GM21528 (cell line): ENCODE measurements around the gene ASIC2.
"Not testable (repeated sequence)": the region's sequence is repeated elsewhere in the genome, so short reads cannot be mapped to it uniquely, and the experiment has no call there.

Source experiments
- ATAC-seq: cut with Tn5 transposase; IDR thresholded peaks from one replicate; pipeline ENCODE4 v1.9.1; 2021; ENCODE audit warnings: mild to moderate bottlenecking, moderate library complexity; ENCODE audit not compliant: unreplicated experiment, low FRiP score

ASIC2 gene

GRCh38 chr17:32998111-32998886 is 294.8 kb downstream of the ASIC2 start:
- no peak for ATAC-seq

GRCh38 chr17:32995416-32996045 is 297.6 kb downstream of the ASIC2 start:
- ATAC-seq, result no peak

GRCh38 chr17:32993977-32994376 is 299.1 kb downstream of the ASIC2 start:
- no peak for ATAC-seq

GRCh38 chr17:32992321-32993033 is 300.6 kb downstream of the ASIC2 start:
- no peak for ATAC-seq

GRCh38 chr17:32988481-32989101 is 304.5 kb downstream of the ASIC2 start:
- no peak for ATAC-seq

- not testable (repeated sequence) for ATAC-seq
These were observed 305.2 kb downstream of the ASIC2 start for GRCh38 chr17:32987868-32988267.

DNA sequence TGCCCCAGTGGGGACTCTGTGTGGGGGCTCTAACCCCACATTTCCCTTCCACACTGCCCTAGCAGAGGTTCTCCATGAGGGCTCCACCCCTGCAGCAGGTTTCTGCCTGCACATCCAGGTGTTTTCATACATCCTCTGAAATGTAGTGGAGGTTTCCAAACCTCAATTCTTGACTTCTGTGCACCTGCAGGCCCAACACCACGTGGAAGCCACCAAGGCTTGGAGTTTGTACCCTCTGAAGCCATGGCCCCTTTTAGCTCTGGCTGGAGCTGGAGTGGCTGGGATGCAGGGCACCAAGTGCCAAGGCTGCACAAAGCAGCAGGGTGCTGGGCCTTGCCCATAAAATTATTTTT is 305.7 kb downstream of the ASIC2 start:
- ATAC-seq, result not testable (repeated sequence)

- ATAC-seq, result no peak
These were observed 307.9 kb downstream of the ASIC2 start for GRCh38 chr17:32985050-32985756.

DNA sequence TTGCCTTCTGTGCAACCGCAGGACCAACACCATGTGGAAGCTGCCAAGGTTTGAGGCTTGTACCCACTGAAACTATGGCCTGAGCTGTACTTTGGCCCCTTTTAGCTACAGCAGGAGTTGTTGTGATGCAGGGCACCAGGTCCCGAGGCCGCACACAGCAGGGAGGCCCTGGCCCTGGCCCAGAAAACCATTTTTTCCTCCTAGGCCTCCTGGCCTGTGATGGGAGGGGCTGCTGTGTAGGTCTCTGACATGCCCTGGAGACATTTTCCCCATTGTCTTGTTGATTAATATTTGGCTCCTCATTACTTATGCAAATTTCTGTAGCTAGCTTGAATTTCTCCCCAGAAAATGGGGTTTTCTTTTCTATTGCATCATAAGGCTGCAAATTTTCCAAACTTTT is 311.5 kb downstream of the ASIC2 start:
- not testable (repeated sequence) for ATAC-seq

DNA sequence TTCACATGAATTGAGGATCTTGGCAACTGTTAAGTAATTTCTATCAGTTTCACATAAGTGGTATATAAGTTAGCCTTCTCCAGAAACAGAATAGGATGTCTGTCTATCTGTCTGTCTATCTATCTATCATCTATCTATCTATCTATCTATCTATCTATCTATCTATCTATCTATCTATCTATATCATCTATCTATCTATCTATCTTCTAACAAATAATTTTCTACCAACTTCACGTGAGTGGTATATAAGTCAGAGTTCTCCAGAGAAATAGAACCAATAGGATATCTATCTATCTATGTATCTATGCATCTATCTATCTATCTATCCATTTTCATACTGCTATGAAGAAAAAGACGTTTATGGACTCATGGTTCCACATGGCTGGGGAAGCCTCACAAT is 312.9 kb downstream of the ASIC2 start:
- ATAC-seq, result no peak

DNA sequence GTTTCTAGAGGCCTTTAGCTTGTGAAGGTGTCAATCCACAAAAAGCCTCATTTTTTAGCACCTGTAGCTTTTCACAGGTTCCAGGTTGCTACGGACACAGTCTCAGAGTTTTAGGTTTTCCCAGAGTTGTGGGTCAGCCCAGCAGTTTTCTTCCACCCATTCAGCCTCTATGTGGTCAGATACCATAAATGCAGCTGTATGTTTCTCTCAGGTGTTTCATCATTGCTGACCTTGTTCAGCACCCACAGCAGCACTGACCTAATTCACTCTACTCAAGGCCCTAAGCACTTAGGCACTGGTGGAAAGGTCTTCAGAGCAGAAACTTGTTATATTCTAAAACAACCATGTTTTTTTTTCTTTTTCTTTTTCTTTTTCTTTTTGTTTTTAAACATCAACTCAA is 316.5 kb downstream of the ASIC2 start:
- ATAC-seq, result no peak

DNA sequence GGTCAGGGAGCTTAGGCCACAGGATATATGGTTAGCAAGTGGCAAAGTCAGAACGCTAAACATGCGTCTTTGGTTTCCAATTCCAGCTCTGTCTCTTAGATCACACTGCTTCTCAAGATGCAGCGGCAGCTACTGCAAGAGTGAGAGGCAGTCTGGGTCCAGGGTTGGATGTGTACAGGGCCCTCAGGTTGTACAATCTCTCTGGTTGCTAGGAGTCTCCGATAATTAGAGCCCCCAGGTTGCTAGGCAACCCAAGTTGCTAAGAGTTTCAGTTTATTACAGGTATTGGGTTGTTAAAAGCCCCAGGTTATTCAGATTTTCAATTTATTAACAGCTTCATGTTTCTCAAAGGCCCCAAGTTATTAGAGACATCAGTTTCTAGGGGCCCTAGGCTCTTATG is 317.0 kb downstream of the ASIC2 start:
- ATAC-seq, result no peak

GRCh38 chr17:32971171-32971570 is 321.9 kb downstream of the ASIC2 start:
- no peak for ATAC-seq

DNA sequence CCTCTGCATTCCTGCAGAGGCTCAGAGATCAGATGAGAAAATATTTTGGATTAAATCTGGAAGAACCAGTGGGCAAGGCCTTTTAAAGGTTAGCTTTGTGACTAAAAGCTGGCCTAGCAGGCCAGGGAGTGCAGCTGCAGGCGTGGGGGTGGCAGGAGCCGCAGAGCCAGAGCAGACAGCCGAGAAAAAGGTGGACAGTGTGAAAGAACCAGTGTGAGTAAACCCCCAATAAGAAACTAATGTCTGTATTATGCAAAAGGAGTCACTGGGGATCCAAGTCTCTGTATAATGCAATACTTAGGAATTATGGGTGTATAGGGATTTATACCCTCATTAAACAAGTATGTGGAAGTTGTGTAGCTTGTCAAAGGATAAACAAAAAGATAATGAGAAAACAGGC is 322.8 kb downstream of the ASIC2 start:
- ATAC-seq, result no peak

GRCh38 chr17:32969231-32969630 is 323.9 kb downstream of the ASIC2 start:
- not testable (repeated sequence) for ATAC-seq

GRCh38 chr17:32964541-32964940 is 328.6 kb downstream of the ASIC2 start:
- no peak for ATAC-seq
